Measurements from ENCODE around the gene PLA2G4E.

PLA2G4E gene

GRCh38 chr15:42053010-42053409 is 32.2 kb upstream of the PLA2G4E start:
- no peak for DNase-seq

DNA sequence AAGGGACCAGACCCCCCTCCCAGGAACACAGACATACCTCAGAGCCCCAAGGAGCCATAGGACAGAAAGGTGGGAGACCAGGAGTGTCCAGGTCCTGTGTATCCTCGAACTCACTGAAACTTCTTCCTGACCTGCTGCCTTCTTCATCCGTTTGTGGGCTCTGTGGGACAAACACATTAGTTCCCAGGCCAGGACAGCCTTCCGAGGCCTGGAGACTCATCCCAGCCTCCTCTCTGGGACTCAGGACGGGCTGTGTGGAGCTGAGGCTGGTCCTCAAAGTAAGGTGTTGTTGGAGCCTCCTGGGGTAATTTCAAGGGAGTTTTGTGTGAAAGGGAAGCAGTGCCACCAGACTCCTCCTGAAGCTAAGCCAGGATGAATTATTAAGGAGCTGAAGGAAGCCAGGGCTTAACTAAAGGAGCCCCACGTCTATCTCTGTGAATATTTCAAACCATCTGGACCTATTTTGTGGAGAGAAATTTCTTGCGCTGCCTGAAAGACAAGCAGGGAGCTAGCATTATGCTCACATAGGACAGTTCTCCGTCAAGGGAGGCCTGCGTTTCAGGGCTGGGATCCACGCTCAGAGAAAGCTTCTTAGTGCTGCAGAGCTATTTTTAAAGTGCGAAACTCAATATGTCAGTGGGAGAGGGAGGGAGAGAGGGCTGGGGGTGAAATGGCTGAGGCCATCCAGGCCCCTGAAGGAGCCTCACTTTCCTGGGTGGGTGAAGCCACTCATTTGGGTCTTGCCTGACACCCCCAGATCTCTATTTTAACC is 29.8 kb upstream of the PLA2G4E start:
- DNase-seq: no peak

- DNase-seq: no peak
Observed at GRCh38 chr15:42048821-42049200, 28.0 kb upstream of the PLA2G4E start.

DNA sequence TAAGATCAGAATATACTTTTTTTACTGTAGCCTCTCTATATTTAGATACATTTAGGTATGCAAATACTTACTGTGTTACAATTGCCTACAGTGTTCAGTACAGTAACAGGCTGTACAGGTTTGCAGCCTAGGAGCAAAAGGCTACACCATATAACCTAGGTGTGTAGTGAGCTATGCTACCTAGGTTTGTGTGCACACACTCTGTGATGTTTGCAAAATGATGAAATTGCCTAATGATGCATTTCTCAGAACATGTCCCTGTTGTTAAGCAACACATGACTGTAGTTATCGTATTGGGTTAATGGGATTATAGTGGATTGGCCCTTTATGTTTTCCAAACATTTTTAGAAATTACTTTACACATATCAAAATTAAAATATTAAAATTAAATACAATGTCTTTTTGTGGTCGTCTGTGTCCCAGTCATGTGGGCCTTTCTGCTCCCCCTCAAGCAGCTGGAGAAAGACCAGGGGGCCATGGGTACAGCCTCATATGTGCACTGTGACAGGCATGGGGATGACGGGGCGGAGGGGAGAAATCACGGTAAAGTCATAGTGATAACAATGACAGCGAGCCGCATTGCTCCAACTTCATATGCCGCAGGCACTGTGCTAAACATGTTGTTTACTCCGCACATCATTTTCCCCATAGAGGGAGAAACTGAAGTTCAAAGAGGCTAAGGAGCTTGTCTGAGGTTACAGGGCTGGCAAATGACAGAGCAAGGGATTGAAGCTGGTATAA is 27.4 kb upstream of the PLA2G4E start:
- DNase-seq: no peak

GRCh38 chr15:42046597-42046996 is 25.8 kb upstream of the PLA2G4E start:
- no peak for DNase-seq

DNA sequence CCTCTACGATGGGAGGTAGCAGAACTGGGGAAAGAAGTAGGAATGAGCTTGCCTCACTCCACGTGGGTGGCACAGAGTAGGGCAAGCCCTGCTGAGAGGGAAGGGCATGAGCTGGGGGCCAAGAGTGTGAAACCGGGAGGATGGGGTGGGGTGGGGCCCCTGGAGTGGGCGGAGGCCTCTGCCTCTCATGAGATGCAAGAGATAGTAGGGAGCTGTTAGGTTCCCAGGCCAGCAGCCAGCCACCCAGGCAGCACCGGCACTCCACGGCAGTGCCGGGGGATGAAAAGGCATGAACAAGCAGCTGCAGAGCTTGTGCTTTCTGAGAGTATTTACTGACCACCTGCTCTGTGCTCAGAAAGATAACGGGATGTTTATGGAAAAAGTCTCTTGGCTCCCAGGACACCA is 24.4 kb upstream of the PLA2G4E start:
- DNase-seq: no peak

GRCh38 chr15:42042602-42043400 is 22.0 kb upstream of the PLA2G4E start:
- no peak for DNase-seq

GRCh38 chr15:42038401-42038800 is 17.6 kb upstream of the PLA2G4E start:
- no peak for DNase-seq

DNA sequence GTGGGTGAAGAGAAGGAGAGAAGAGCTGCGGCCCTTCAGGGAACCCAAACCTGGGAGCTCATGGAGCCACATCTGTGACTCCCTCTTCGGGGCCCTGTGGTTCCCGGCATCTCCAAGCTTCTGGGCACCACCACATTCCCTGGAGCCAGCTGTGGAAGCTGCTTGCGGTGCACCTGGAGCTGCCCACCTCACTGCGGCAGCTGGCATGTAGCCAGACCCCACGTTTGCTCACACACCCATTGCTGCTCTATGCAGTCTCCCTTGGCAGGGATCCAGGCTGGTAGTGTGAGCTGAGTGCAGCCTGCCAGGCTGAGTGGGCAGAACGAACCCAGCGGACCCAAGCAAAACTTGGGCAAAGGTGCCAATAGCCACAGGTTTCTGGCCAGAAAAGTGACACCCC is 16.8 kb upstream of the PLA2G4E start:
- DNase-seq: no peak

GRCh38 chr15:42036966-42037365 is 16.1 kb upstream of the PLA2G4E start:
- DNase-seq: no peak

DNA sequence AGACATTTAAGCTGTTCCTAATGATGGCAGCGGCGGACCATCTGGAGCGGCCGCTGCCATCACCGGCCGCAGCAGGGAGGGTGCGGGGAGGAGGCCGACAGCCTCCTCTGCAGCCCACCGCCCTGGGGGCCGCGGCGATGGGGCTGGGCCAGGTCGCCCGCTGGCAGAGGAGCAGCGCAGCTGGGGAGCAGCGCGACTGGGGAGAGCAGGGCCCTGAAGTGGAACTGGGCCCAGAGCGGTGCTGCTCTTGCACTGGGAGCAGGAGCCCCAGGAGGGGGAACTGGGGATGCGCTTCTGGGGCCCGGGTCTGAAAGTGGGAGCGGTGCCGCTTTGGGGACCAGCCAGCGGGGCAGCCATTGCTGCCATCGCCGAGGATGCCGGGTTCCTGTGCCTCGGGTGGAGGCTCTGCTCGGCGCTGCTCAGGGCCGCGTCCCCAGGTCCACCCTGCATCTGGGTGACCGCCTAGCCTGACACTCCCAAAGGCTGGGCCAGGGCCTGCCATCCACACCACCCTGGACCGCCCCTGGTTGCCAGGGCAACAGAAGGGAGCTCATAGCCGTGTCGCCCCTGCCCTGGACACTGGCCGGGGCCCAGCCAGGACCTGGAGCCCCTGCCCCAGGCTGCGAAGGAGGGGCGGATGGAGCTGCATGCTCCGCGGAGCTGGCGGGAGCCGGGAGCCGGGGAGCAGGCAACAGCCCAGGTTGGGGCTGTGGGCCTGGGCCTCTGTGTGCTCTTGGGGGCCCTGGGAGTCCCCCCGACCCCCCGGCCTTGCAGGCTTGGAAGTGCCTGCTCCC is 15.5 kb upstream of the PLA2G4E start:
- no peak for DNase-seq

DNA sequence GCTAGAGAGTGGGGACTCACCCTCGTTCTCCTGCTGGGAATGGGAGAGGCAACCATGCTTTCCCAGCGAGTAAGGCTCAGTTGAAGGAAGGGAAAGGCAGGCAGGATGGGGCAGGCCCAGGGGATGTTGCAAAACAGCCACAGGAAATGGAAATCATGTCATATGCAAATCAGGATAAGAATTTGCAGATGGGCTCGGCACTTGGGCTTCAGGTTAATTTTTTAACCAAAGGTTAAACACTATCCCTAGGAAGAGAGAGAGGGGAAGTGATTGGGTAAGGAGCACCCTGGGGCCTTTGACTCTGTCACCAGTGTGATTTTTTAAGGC is 14.6 kb upstream of the PLA2G4E start:
- DNase-seq: no peak

DNA sequence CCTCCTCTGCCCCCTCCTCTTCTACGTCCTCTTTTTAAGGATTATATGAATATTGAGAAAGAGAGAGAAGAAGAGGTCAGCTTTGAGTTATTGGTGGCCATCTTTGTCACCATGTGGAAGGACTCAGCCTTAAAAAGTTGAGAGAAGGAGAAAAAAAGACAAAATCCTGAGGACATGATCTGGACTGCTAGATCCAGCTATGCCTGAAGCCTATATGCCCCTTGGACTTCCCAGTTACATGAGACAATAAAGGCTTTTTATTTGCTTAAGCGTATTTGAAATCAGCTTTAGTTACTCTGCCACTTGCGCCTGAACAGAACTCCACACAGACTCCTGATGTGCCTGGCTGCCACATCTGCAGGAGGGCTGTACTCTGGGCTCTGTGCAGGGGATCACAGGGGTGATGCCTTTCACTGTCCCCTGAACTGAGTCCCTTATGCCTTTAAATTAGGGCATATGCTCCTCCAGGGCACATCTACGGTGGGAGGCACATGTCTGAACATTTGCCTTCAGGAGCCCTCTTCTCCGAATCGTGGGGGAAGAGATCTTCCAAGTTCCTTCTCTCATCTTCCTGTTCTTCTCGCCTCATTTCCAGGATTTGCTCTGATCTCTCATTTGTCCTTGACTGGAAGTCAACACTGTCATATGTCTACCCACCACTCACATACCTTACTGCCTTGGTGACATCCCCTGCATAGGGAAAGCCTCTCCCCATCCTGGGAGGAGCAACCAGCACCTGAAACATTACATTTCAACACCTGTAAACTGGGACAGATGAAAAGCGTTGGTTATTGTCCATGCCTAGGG is 14.0 kb upstream of the PLA2G4E start:
- DNase-seq: no peak

DNA sequence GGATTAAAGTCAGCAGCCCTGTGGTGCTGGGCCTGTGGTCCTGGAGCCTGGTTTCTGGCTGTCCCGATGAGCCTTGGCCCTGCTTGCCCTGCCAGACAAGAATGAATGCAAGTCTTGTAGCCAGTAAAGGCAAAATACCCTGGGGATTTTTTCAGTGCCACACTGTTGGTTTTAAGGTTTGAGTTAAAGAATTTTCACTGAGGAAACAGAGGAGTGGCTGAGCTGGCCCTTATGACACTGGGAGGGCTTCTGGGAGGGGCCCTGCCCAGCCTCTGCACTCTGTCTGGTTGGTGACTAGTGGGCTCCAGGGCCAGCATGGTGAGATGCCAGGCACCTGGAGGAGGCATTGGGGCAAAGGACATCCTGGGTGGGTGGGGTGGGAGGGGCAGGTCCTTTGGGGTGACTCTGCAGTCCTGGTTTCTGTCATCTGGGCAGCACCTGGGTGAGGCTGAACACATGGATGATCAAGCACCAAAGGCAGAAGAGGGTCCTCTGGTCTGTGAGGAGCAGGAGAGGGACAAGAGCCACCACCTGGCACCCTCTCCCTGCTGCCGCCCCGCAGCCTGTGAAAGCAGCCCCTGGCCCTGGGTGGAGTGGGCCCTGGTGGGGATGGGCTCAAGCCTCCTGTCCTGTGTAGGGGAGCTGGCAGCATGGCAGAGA is 12.5 kb upstream of the PLA2G4E start:
- DNase-seq: no peak

DNA sequence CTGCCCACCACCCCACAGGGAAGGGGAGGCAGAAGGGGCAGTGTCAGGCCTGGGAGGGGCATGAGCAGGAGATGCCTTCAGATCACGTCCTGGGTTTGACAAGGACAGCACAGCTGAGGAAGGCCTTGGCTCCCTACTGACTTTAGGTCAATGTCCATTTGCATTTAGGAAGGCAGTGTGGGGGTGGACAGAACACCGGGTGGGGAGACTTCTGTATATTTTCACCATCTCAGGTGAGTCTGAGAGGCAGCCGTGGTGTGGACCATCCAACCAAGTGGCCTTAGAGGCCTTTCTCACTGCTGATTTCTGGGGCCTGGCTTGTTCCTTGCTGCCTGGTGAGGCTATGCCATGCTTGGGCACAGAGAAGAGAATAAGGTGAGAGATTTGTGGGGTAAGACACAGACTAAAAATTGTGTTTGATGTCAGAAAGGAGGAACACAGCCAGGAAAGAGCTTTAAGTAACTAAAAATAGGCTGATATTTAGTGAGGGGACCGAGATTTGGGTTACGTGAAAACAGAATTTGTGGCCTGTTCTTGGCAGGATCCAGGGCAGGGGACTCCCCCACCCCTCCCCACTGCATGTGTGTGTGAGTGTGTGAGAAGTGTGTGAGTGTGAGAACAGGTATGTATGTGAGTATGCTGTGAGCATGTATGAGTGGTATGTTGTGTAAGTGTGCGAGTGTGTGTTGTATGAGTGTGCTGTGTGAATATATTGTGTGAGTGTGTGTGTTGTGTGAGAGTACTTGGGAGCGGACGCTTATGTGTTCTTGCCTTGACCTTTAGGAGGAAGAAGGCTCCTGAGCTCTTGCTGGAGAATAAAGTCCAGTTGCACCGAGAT is 11.8 kb upstream of the PLA2G4E start:
- DNase-seq: no peak

GRCh38 chr15:42031198-42031915 is 10.5 kb upstream of the PLA2G4E start:
- DNase-seq: no peak

DNA sequence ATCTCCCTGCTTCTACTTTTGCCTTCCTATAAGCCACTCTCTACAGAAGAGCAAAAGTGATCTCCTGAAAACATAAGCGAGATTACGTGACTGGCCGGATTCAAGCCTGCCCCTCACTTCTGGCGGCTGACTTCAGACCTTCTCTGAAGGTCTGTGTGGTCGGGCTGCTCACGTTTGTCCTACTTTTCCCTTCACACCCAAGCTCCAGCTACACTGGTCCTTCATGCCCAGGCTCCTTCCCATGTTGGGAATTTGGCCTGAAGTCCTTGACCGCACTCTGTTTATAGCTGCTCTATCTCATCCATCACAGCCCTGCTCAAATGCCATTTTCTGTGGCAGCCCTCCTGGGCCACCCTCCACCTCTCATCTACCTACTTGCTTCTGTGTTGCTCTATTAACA is 6.7 kb upstream of the PLA2G4E start:
- DNase-seq: no peak

DNA sequence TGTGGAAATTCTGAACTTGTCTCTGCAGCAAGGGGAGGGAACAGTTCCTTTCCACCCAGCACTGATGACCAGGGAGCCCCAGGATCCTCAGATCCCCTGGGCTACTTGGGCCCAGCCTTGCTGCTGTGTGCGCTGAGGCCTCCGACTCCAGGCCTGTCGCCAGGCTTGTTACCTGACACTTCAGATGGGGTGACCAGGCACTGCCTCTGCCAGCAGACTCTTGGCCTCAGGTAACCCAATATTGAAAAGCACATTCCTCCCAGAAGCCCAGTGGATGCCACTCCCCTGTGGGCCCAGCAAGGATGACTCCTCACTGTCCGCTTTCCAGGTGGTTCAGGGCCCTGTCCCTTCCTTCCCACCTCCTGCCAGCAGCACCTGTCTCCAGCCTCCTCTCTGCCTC is 3.5 kb upstream of the PLA2G4E start:
- DNase-seq: no peak

- DNase-seq: no peak
Observed at GRCh38 chr15:42021593-42021992, 751 bp upstream of the PLA2G4E start.

All from activated CD4-positive, alpha-beta T cell treated with anti-CD3 and anti-CD28 coated beads, Interleukin-2, amount 50 U/mL, for 1 hour (primary cell).